GM12872 (cell line): ENCODE measurements around the gene CRCP.

ENCODE experiments used
- TF ChIP-seq, protein P1 (sequence below): IDR thresholded peaks from 3 replicates; pipeline ENCODE4 v1.5.1; 2011; ENCODE audit warnings: low read depth, mild to moderate bottlenecking, low read length, moderate library complexity; ENCODE audit not compliant: insufficient read depth

Gene CRCP

DNA sequence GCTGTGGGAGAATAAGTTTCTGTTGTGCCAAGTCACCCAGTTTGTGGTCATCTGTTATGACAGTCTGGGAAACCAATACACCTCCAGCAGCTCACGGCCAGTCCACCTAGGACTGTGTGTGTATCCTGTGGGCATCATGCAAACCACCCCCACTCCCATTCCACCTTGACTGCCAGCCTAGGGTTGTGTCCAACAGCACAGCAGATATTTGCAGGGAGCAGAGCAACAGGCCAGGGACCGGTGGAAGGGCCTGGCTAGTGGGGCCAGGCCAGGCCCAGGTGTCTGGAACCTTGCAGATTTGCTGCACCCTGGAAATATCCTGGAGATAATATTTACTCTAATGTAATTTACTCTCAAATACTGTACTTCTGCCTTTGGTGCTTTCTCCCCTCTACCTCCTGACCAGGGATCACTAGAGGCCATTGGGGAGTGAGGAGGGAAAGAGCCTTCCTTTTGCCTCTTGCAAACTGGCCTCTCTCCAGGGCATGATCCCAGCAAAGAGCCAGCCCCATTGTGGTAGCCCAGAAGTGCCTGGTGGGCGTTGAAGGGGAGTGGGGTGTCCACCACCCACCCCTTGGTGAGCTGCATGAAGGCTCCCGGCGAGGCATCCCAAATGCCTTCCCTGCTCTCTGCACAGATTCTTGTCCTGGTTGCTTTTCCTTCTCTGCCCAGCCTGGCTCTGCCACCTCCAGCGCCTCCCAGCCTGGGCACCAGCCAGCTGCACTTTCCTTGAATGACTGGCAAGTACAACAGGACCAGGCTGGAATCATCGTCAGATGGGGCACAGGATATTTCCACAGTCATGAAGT, 75.3 kb downstream of the CRCP start:
- TF ChIP-seq, protein P1, sequence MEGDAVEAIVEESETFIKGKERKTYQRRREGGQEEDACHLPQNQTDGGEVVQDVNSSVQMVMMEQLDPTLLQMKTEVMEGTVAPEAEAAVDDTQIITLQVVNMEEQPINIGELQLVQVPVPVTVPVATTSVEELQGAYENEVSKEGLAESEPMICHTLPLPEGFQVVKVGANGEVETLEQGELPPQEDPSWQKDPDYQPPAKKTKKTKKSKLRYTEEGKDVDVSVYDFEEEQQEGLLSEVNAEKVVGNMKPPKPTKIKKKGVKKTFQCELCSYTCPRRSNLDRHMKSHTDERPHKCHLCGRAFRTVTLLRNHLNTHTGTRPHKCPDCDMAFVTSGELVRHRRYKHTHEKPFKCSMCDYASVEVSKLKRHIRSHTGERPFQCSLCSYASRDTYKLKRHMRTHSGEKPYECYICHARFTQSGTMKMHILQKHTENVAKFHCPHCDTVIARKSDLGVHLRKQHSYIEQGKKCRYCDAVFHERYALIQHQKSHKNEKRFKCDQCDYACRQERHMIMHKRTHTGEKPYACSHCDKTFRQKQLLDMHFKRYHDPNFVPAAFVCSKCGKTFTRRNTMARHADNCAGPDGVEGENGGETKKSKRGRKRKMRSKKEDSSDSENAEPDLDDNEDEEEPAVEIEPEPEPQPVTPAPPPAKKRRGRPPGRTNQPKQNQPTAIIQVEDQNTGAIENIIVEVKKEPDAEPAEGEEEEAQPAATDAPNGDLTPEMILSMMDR, result no peak

DNA sequence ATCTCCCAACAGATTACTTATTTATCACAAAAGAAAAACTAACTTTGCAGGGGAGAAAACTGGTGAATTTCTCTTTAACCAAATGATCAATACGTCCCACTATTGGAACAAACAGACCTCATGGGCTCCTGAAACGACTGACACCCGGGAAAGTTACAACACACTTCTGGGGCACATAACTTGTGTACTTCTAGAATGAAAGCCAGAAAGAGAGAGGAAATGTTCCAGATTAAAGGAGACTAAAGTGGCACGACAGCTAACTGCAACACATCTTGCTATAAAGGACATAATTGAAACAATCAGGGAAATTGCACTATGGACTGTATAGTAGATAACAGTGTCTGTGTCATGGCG, 75.8 kb downstream of the CRCP start:
- TF ChIP-seq, protein P1, result no peak

DNA sequence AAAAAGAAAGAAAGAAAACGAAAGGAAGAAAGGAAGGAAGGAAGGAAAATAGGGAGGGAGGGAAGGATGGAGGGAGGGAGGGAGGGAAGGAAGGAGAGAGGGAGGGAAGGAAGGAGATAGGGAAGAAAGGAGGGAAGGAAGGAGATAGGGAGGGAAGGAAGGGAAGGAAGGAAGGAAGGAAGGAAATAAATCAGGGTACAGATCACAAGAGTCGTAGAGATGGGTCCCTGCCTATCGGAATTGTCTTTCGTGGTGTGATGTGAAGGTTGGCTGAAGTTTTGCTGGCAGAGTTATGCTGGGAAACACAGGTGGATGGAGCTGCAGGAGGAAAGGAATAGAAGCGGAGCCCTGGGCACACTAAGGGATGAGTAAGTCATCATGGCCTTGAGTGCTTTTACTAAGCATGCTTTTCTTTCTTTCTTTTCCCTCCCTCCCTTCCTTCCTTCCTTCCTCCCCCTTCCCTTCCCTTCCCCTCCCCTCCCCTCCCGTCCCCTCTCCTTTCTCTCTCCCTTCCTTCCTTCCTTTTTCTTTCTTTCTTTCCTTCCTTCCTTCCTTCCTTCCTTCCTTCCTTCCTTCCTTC, 78.6 kb downstream of the CRCP start:
- TF ChIP-seq, protein P1, result no peak

DNA sequence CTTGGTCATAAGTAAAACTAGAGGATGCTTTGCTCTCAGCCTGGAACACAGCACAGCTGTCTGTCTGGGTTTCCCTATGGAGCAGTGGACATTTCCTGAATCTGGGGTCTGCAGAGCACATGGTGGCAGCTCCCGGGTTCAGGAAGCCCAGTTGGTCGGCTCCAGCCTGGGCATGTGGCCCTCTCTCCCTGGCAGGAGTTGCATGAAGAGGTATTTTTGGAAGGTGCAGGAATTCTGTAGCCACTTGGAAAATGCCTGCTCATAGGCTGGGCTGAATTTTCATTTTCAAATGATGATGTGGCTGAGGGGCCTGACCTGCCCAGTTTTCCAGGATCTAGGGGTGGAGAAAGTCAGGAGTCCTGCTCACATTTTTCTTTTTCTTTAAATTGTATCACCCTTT, 83.8 kb downstream of the CRCP start:
- TF ChIP-seq, protein P1, result no peak

DNA sequence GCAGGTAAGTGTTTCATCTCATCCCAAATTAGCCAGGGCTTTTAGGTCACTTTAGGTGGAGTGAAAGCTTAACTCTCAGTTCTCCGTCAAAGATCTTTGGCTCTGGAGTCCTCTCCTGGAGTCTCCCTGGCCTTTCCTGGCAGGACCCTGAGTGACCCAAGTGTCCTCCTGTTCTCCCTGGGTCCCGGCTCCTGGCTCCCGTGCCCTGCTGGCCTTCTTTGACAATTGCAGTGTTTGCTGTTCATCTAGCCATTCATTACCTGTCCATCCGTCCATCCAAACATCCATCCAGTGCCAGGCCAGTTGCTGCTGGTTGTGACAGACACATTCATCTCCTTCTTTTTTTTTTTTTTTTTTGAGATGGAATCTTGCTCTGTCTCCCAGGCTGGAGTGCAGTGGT, 84.3 kb downstream of the CRCP start:
- TF ChIP-seq, protein P1, result no peak

DNA sequence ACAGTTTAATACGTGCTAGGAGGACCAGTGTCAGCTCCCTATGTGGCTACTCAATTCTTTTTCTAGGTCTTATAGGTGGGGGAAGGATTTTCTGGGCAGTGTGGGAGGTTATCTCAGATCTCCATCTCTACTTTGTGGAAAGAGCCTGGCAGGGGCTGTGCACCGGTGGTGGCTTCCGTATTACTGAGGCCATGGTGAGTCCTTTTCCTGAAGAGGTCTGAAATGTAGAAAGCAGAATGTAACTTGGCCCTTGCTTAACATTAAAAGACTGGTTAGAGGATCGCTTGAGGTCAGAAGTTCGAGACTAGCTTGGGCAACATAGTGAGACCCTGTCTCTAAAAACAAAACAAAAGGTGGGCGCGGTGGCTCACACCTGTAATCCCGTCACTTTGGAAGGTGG, 87.8 kb downstream of the CRCP start:
- TF ChIP-seq, protein P1, result no peak
